Subcutaneous abdominal adipose tissue (tissue), 5 donors: ENCODE data around the gene RACK1.

ENCODE experiments used
- H3K27ac ChIP-seq: one replicate; pipeline ENCODE4 v1.7.0; 2013; ENCODE audit warnings: low read depth, mild to moderate bottlenecking, inconsistent platforms, low read length, moderate library complexity
- H3K27me3 ChIP-seq, 5 donors: one replicate each; pipeline ENCODE4 v1.7.0; 2013; ENCODE audit warnings: low read length in 5 of 5, inconsistent platforms in 1 of 5; ENCODE audit not compliant: control insufficient read depth in 5 of 5, insufficient read depth in 4 of 5
- H3K36me3 ChIP-seq, 5 donors: one replicate each; pipeline ENCODE4 v1.7.0; 2013; ENCODE audit warnings: low read length in 5 of 5; ENCODE audit not compliant: control insufficient read depth in 5 of 5, insufficient read depth in 5 of 5
- H3K4me1 ChIP-seq, 5 donors: one replicate each; pipeline ENCODE4 v1.7.0; 2013; ENCODE audit warnings: low read length in 5 of 5, mild to moderate bottlenecking in 3 of 5, moderate library complexity in 1 of 5; ENCODE audit not compliant: control insufficient read depth in 5 of 5, insufficient read depth in 5 of 5
- H3K4me3 ChIP-seq, 5 donors: one replicate each; pipeline ENCODE4 v1.7.0; 2013; ENCODE audit warnings: low read length in 5 of 5, low read depth in 1 of 5
- H3K9ac ChIP-seq, 5 donors: one replicate each; pipeline ENCODE4 v1.7.0; 2013; ENCODE audit warnings: low read length in 5 of 5, mild to moderate bottlenecking in 4 of 5, moderate library complexity in 3 of 5
- H3K9me3 ChIP-seq, 5 donors: one replicate each; pipeline ENCODE4 v1.7.0; 2013; ENCODE audit warnings: low read length in 5 of 5; ENCODE audit not compliant: control insufficient read depth in 5 of 5
- donor health status: healthy.
- donor health status: healthy.
- donor health status: healthy.
- donor health status: healthy.
- donor health status: healthy.

Gene RACK1

DNA sequence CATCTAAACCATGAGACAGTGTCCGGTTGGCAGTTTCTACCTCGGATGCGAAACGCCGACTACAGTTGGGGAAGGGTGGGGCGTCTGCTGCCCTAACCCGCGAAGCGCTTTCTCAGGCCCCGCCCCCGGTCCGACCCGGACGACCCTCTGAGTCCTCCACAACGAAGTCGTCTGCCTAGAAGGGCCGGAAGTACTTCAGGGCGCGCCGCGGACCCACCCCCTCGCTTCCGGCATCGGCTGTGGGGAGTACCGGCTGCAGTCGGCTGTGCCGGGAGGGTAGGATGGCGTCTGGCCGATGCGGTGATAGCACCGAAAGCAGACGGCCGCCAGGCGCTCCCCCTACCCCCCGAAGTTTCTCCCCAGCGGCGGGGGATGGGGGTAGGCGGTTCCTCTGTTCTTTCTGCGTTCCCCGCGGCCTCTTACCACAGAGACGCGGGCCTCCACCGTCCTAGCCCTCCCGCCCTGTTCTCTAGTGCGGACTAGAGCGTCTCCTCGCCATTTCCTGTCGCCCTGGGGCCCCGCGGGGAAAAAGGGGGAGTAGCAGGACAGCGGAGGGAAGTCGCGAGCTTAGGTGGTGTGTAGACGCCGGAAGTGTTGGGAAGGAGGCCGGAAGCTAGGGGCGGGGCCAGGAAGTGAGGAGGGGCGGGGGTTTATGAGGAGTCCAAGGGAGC is 20.5 kb downstream of the RACK1 start, which contains the start of gene TRIM41:
TRIM41 (plus strand) TSS at position 224 of the 671 bp plus-strand sequence. CDS start 719 bp downstream, outside the sequence.
- Histone ChIP-seq H3K4me3 (peak within 1 kb of the TSS; percentile 64 to 88 (median 86)), H3K9me3 (no peaks in the 10 kb centered on the region), H3K27me3 (no peaks in the 10 kb centered on the region), H3K36me3 (peaks cover 0 to 5% (median 3%) of the 10 kb centered on the region in 5 donors), H3K9ac (peak within 1 kb of the TSS in 4 of 5 donors; percentile 67 to 92 (median 82)), H3K27ac (peak within 1 kb of the TSS; percentile 92), H3K4me1 (peaks cover 9 to 40% (median 26%) of the 10 kb centered on the region in 5 donors)

- H3K27ac ChIP-seq: peak overlapping the region; percentile 92
- H3K9me3 ChIP-seq: no peaks in the 10 kb centered on the region
- H3K27me3 ChIP-seq: no peaks in the 10 kb centered on the region
- H3K9ac ChIP-seq: peak overlapping the region in 4 of 5 donors; percentile 53 to 92 (median 82)
- peaks cover 0 to 3% (median 3%) of the 10 kb centered on the region in 5 donors for H3K36me3 ChIP-seq
- peak overlapping the region; percentile 64 to 86 (median 86) for H3K4me3 ChIP-seq
- peaks cover 12 to 43% (median 30%) of the 10 kb centered on the region in 5 donors for H3K4me1 ChIP-seq
Observed at GRCh38 chr5:181222630-181223057, 21.1 kb downstream of the RACK1 start.

DNA sequence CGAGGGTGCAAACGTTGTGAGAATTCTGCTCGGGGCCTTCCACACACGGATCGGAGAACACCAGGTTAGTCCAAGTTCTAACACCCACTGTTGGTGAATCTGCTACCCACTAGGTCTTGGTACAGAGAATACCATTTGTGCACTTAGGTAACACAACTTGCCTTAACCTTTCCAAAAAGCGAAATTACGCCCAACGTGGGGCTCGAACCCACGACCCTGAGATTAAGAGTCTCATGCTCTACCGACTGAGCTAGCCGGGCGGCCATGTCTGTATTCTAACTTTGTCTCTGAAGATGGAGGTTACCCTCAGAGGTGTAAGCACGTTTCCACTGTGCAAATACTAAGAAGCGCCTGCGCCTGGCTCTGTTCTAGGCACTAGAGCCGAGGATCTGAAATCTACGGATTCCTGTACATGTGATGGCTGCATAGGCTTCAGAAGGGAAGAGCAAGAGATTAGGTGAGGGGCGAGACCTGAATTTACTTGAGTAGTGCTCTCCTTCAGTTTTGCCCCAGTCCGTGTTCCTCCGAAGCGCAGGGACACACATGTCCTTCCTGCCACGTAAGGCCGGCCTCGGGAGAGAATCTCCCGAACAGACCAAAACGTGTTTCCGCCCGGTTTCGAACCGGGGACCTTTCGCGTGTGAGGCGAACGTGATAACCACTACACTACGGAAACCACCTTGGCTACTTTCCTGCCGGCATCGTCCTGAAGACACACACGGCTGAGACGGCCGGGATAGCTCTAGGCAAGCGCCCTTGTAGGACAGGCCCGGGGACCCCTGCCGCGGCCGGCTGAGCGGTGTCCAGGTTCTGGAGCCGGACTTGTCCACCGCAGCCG is 21.7 kb downstream of the RACK1 start:
- Histone ChIP-seq H3K4me3 (peak overlapping the region; percentile 64 to 86 (median 86)), H3K9me3 (no peaks in the 10 kb centered on the region), H3K27me3 (no peaks in the 10 kb centered on the region), H3K36me3 (peaks cover 0 to 2% (median 0%) of the 10 kb centered on the region in 5 donors), H3K4me1 (peaks cover 12 to 50% (median 36%) of the 10 kb centered on the region in 5 donors), H3K27ac (peak overlapping the region; percentile 92), H3K9ac (peak overlapping the region in 4 of 5 donors; percentile 53 to 92 (median 82))

GRCh38 chr5:181221105-181221791 is 22.5 kb downstream of the RACK1 start:
- H3K9me3 ChIP-seq: no peaks in the 10 kb centered on the region
- no peak overlapping the region for H3K9ac ChIP-seq
- H3K36me3 ChIP-seq: no peaks in the 10 kb centered on the region
- no peaks in the 10 kb centered on the region for H3K27me3 ChIP-seq
- H3K4me1 ChIP-seq: peaks cover 12 to 56% (median 43%) of the 10 kb centered on the region in 5 donors
- H3K4me3 ChIP-seq: peak overlapping the region in 2 of 5 donors; percentile 74 to 86
- H3K27ac ChIP-seq: peak overlapping the region; percentile 92

GRCh38 chr5:181220178-181220515 is 23.6 kb downstream of the RACK1 start:
- Histone ChIP-seq H3K27ac (no peak overlapping the region), H3K36me3 (no peaks in the 10 kb centered on the region), H3K4me3 (no peak overlapping the region), H3K9me3 (no peaks in the 10 kb centered on the region), H3K27me3 (no peaks in the 10 kb centered on the region), H3K9ac (no peak overlapping the region), H3K4me1 (peaks cover 12 to 56% (median 47%) of the 10 kb centered on the region in 5 donors)

- no peak overlapping the region for H3K27ac ChIP-seq
- H3K4me3 ChIP-seq: no peak overlapping the region
- no peaks in the 10 kb centered on the region for H3K27me3 ChIP-seq
- H3K4me1 ChIP-seq: peaks cover 12 to 50% (median 40%) of the 10 kb centered on the region in 5 donors
- no peak overlapping the region for H3K9ac ChIP-seq
- no peaks in the 10 kb centered on the region for H3K36me3 ChIP-seq
- no peaks in the 10 kb centered on the region for H3K9me3 ChIP-seq
Observed at GRCh38 chr5:181219262-181220177, 24.2 kb downstream of the RACK1 start.

DNA sequence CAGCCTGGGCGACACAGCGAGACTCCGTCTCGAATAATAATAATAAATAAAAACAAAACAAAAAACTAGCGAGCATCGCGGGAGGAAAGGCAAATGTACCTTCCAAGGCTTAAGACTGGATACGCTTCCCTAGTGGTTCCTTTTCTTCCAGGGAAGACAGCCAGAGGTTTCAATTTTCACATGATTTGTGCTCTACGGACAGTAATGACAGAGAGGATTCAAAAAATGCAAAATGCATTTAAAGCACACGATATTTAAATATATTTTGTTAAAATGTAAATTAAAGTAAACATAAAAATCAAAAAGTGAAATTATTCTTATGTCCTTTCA is 24.9 kb downstream of the RACK1 start:
- no peaks in the 10 kb centered on the region for H3K27me3 ChIP-seq
- H3K4me3 ChIP-seq: peak overlapping the region in 4 of 5 donors; percentile 57 to 70 (median 66)
- H3K36me3 ChIP-seq: no peaks in the 10 kb centered on the region
- no peak overlapping the region for H3K9ac ChIP-seq
- H3K9me3 ChIP-seq: no peaks in the 10 kb centered on the region
- H3K4me1 ChIP-seq: peaks cover 12 to 42% (median 33%) of the 10 kb centered on the region in 5 donors
- H3K27ac ChIP-seq: no peak overlapping the region

DNA sequence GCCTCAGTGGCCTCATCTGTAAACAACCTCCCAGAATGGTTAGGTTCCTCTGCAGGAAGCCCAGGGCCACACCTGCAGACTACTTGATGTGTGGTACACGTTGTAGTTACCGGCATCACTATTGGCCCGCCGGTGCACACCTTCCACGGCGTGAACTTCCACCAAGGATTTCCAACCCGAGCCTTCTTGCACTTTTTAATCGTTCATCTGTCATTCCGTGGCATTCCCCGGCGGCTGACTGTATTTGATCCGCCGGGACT is 26.0 kb downstream of the RACK1 start:
- H3K27ac ChIP-seq: peak overlapping the region; percentile 62
- no peaks in the 10 kb centered on the region for H3K9me3 ChIP-seq
- peaks cover 9 to 38% (median 30%) of the 10 kb centered on the region in 5 donors for H3K4me1 ChIP-seq
- H3K9ac ChIP-seq: peak overlapping the region in 3 of 5 donors; percentile 0 to 64 (median 25)
- H3K4me3 ChIP-seq: peak overlapping the region; percentile 65 to 92 (median 70)
- H3K27me3 ChIP-seq: no peaks in the 10 kb centered on the region
- no peaks in the 10 kb centered on the region for H3K36me3 ChIP-seq

- Histone ChIP-seq H3K4me3 (peak overlapping the region; percentile 65 to 92 (median 70)), H3K4me1 (peaks cover 8 to 34% (median 27%) of the 10 kb centered on the region in 5 donors), H3K36me3 (no peaks in the 10 kb centered on the region), H3K9ac (peak overlapping the region in 3 of 5 donors; percentile 0 to 64 (median 25)), H3K27ac (peak overlapping the region; percentile 62), H3K9me3 (no peaks in the 10 kb centered on the region), H3K27me3 (no peaks in the 10 kb centered on the region)
Observed at GRCh38 chr5:181217111-181217802, 26.4 kb downstream of the RACK1 start.
